UCSD-AML1 (cell line): Measurements from ENCODE around the gene CLSTN2.

Source experiments
- DNase-seq: peaks from one replicate; lab custom pipeline; 2025; ENCODE audit not compliant: unreplicated experiment; lab: John Stamatoyannopoulos, UW

The CLSTN2 gene

GRCh38 chr3:140441006-140441405 lies 506.0 kb downstream of the CLSTN2 start:
- DNase-seq, result no peak

- no peak for DNase-seq
Observed at GRCh38 chr3:140442621-140443020, 507.6 kb downstream of the CLSTN2 start.

- DNase-seq, result no peak
Observed at GRCh38 chr3:140443073-140443472, 508.1 kb downstream of the CLSTN2 start.

GRCh38 chr3:140443806-140444205 lies 508.8 kb downstream of the CLSTN2 start:
- DNase-seq, result no peak

GRCh38 chr3:140446734-140447133 lies 511.7 kb downstream of the CLSTN2 start:
- no peak for DNase-seq

GRCh38 chr3:140447136-140447535 lies 512.2 kb downstream of the CLSTN2 start:
- no peak for DNase-seq

GRCh38 chr3:140448001-140448400 lies 513.0 kb downstream of the CLSTN2 start:
- DNase-seq, result no peak

GRCh38 chr3:140449413-140450256 lies 514.6 kb downstream of the CLSTN2 start:
- no peak for DNase-seq

GRCh38 chr3:140453750-140454149 lies 518.8 kb downstream of the CLSTN2 start:
- no peak for DNase-seq

GRCh38 chr3:140455521-140456214 lies 520.7 kb downstream of the CLSTN2 start:
- DNase-seq, result no peak

- DNase-seq, result no peak
Observed at GRCh38 chr3:140456974-140457373, 522.0 kb downstream of the CLSTN2 start.

GRCh38 chr3:140459462-140459861 lies 524.5 kb downstream of the CLSTN2 start:
- DNase-seq, result no peak

- DNase-seq, result no peak
Observed at GRCh38 chr3:140461250-140461649, 526.3 kb downstream of the CLSTN2 start.

- DNase-seq, result no peak
Observed at GRCh38 chr3:140463355-140463754, 528.4 kb downstream of the CLSTN2 start.

- DNase-seq, result no peak
Observed at GRCh38 chr3:140465988-140466387, 531.0 kb downstream of the CLSTN2 start.

GRCh38 chr3:140466535-140466934 lies 531.5 kb downstream of the CLSTN2 start:
- DNase-seq, result no peak

- no peak for DNase-seq
Observed at GRCh38 chr3:140467104-140467577, 532.2 kb downstream of the CLSTN2 start.

GRCh38 chr3:140467796-140468315 lies 532.9 kb downstream of the CLSTN2 start:
- no peak for DNase-seq

- DNase-seq, result no peak
Observed at GRCh38 chr3:140468407-140468806, 533.4 kb downstream of the CLSTN2 start.

GRCh38 chr3:140469491-140469890 lies 534.5 kb downstream of the CLSTN2 start:
- no peak for DNase-seq

GRCh38 chr3:140470211-140470610 lies 535.2 kb downstream of the CLSTN2 start:
- DNase-seq, result no peak

GRCh38 chr3:140470962-140471361 lies 536.0 kb downstream of the CLSTN2 start:
- no peak for DNase-seq
